HCT116 (cell line): ENCODE results near the gene SLC6A6.

Source experiments
- EZH2 ChIP-seq: fragments of 200-600 bp; sonication (generic); IDR thresholded peaks from 2 replicates; pipeline ENCODE4 v1.6.1; 2017; ENCODE audit warnings: antibody characterized with exemption, mixed run types
- POLR2A ChIP-seq: IDR thresholded peaks from 2 replicates; pipeline ENCODE4 v1.7.0; 2011; ENCODE audit warnings: borderline replicate concordance; ENCODE audit not compliant: insufficient read depth, insufficient read length; ENCODE audit errors: extremely low read depth
- POLR2AphosphoS5 ChIP-seq: IDR thresholded peaks from 2 replicates; pipeline ENCODE4 v1.6.1; 2011; ENCODE audit warnings: mild to moderate bottlenecking, low read depth, low read length, moderate library complexity
- SIN3A ChIP-seq: IDR thresholded peaks from 2 replicates; pipeline ENCODE4 v1.6.1; 2012; ENCODE audit warnings: low read depth
- SRF ChIP-seq: IDR thresholded peaks from 2 replicates; pipeline ENCODE4 v1.6.1; 2012; ENCODE audit warnings: low read depth
- YY1 ChIP-seq: IDR thresholded peaks from 2 replicates; pipeline ENCODE4 v1.6.1; 2011; ENCODE audit warnings: low read length, low read depth, moderate library complexity, mild to moderate bottlenecking; ENCODE audit not compliant: insufficient replicate concordance; ENCODE audit errors: extremely low read depth

GRCh38 chr3:14448063-14448462 is 45.7 kb downstream of the SLC6A6 start:
- no peak for TF ChIP-seq EZH2
- no peak for TF ChIP-seq POLR2AphosphoS5
- no peak for TF ChIP-seq YY1
- TF ChIP-seq SRF = no peak
- no peak for TF ChIP-seq SIN3A
- no peak for TF ChIP-seq POLR2A
